HCT116 (cell line): ENCODE data around the gene ATPAF1. TPM values are rescaled to one million over a fixed set of nuclear protein-coding genes. Genes with fewer than 3 reads are reported as not detected.

Experiments used
- ATAC-seq: fragments of 200-7000 bp; cut with Tn5 transposase; 2 replicates; pipeline ENCODE4 v1.9.1; 2020; ENCODE audit warnings: mild to moderate bottlenecking, moderate library complexity
- BruUV-seq: library from RNA; stranded (reverse); fragments of 400-500 nt; replicated peaks from 2 replicates; lab custom pipeline; 2021; lab: Mats Ljungman, UMichigan
- CTCF ChIA-PET: fragments of 300-600 bp; sonication (Branson Sonifier 250); formaldehyde crosslinking; loops from one replicate; lab custom pipeline; 2021; ENCODE audit warnings: antibody characterized with exemption; lab: Charles Lee
- POLR2A ChIA-PET: fragments of 300-600, 350-600 bp; sonication (Branson Sonifier 250); formaldehyde crosslinking; loops from one replicate; lab custom pipeline; 2021; ENCODE audit warnings: antibody characterized with exemption; lab: Charles Lee
- RAD21 ChIA-PET, 2 experiments: fragments of 300-600 bp; sonication (Branson Sonifier 250); formaldehyde crosslinking; loops; one replicate each; lab custom pipeline; 2023; ENCODE audit warnings: low total read pairs in 2 of 2; ENCODE audit not compliant: uncharacterized antibody in 2 of 2, unreplicated experiment in 2 of 2, low non-redundant PET in 1 of 2; lab: Charles Lee
- DNase-seq: peaks from one replicate; pipeline ENCODE4 v3.0.0-alpha.2; 2010; ENCODE audit warnings: low read depth, low spot score
- H2AFZ ChIP-seq: fragments of 200-600 bp; shearing (Covaris generic), sonication (generic); 2 replicates; pipeline ENCODE4 v1.6.1; 2017; ENCODE audit warnings: low read depth, mixed run types, mixed read lengths, antibody characterized with exemption, low read length; ENCODE audit not compliant: poor library complexity, severe bottlenecking
- H3K27ac ChIP-seq: 2 replicates; pipeline ENCODE4 v1.5.1; 2012; ENCODE audit warnings: low read depth, low read length
- H3K27me3 ChIP-seq: fragments of 200-600 bp; sonication (generic); 2 replicates; pipeline ENCODE4 v1.6.1; 2016; ENCODE audit warnings: mixed run types, low read length, mixed read lengths; ENCODE audit not compliant: insufficient read depth
- H3K36me3 ChIP-seq, 2 experiments: fragments of 200-500 bp in 1 of 2; fragments of 200-600 bp in 1 of 2; sonication (Bioruptor generic) in 1 of 2; sonication (generic) in 1 of 2; 2 replicates each; pipeline versions ENCODE4 v1.5.1 to v1.6.1; 2014 to 2016; ENCODE audit warnings: low read length in 2 of 2, inconsistent platforms in 1 of 2, mixed read lengths in 1 of 2, mixed run types in 1 of 2; ENCODE audit not compliant: insufficient read depth in 2 of 2, control insufficient read depth in 1 of 2
- H3K4me1 ChIP-seq, 2 experiments: fragments of 200-600 bp in 1 of 2; sonication (generic) in 1 of 2; 2 replicates each; pipeline versions ENCODE4 v1.5.1 to v1.6.1; 2012 to 2017; ENCODE audit warnings: low read length in 2 of 2, inconsistent platforms in 1 of 2, mild to moderate bottlenecking in 1 of 2, mixed read lengths in 1 of 2, mixed run types in 1 of 2, moderate library complexity in 1 of 2; ENCODE audit not compliant: insufficient read depth in 2 of 2, control insufficient read depth in 1 of 2
- H3K4me2 ChIP-seq: fragments of 200-600 bp; sonication (generic); 2 replicates; pipeline ENCODE4 v1.6.1; 2017; ENCODE audit warnings: mixed run types, low read length, mixed read lengths
- H3K4me3 ChIP-seq, 2 experiments: fragments of 200-600 bp in 1 of 2; sonication (generic) in 1 of 2; replicated peaks in 1 of 2; 2 replicates each; pipeline ENCODE4 v1.5.1; 2011 to 2016; ENCODE audit warnings: low read length in 2 of 2, control low read depth in 1 of 2, low read depth in 1 of 2, mild to moderate bottlenecking in 1 of 2, mixed read lengths in 1 of 2, mixed run types in 1 of 2
- H3K79me2 ChIP-seq: fragments of 200-600 bp; sonication (generic); 2 replicates; pipeline ENCODE4 v1.6.1; 2017; ENCODE audit warnings: mild to moderate bottlenecking, mixed run types, low read length, moderate library complexity, mixed read lengths; ENCODE audit not compliant: insufficient read depth
- H3K9ac ChIP-seq: fragments of 200-600 bp; sonication (generic); 2 replicates; pipeline ENCODE4 v1.6.1; 2016; ENCODE audit warnings: low read length, mixed read lengths
- H3K9me2 ChIP-seq: fragments of 200-600 bp; sonication (generic), shearing (Covaris generic); 2 replicates; pipeline ENCODE4 v1.6.1; 2017; ENCODE audit warnings: mixed run types, mild to moderate bottlenecking, moderate library complexity; ENCODE audit not compliant: insufficient read depth
- H3K9me3 ChIP-seq, 2 experiments: fragments of 200-500 bp in 1 of 2; fragments of 200-600 bp in 1 of 2; sonication (Bioruptor generic) in 1 of 2; sonication (generic) in 1 of 2; 2 replicates each; pipeline ENCODE4 v1.6.1; 2014 to 2017; ENCODE audit warnings: low read length in 2 of 2, mixed read lengths in 2 of 2, inconsistent platforms in 1 of 2, low read depth in 1 of 2, mild to moderate bottlenecking in 1 of 2, mixed run types in 1 of 2, moderate library complexity in 1 of 2; ENCODE audit not compliant: control insufficient read depth in 1 of 2, insufficient read depth in 1 of 2
- H4K20me1 ChIP-seq: fragments of 200-600 bp; sonication (generic), shearing (Covaris generic); 2 replicates; pipeline ENCODE4 v1.6.1; 2017; ENCODE audit warnings: mixed run types, mild to moderate bottlenecking, moderate library complexity; ENCODE audit not compliant: insufficient read depth
- CBX3 ChIP-seq: IDR thresholded peaks from 2 replicates; pipeline ENCODE4 v1.6.1; 2012; ENCODE audit warnings: low read depth
- EGR1 ChIP-seq: IDR thresholded peaks from 2 replicates; pipeline ENCODE4 v1.6.1; 2012; ENCODE audit warnings: low read depth
- ELF1 ChIP-seq: IDR thresholded peaks from 2 replicates; pipeline ENCODE4 v1.6.1; 2012; ENCODE audit warnings: low read depth, borderline replicate concordance
- POLR2A ChIP-seq: IDR thresholded peaks from 2 replicates; pipeline ENCODE4 v1.7.0; 2011; ENCODE audit warnings: borderline replicate concordance; ENCODE audit not compliant: insufficient read depth, insufficient read length; ENCODE audit errors: extremely low read depth
- POLR2AphosphoS5 ChIP-seq: IDR thresholded peaks from 2 replicates; pipeline ENCODE4 v1.6.1; 2011; ENCODE audit warnings: mild to moderate bottlenecking, low read depth, low read length, moderate library complexity
- SIN3A ChIP-seq: IDR thresholded peaks from 2 replicates; pipeline ENCODE4 v1.6.1; 2012; ENCODE audit warnings: low read depth
- SP1 ChIP-seq: IDR thresholded peaks from 2 replicates; pipeline ENCODE4 v1.6.1; 2012; ENCODE audit warnings: low read depth
- YY1 ChIP-seq: IDR thresholded peaks from 2 replicates; pipeline ENCODE4 v1.6.1; 2011; ENCODE audit warnings: low read length, low read depth, moderate library complexity, mild to moderate bottlenecking; ENCODE audit not compliant: insufficient replicate concordance; ENCODE audit errors: extremely low read depth
- ZFX ChIP-seq: fragments of 450-650 bp; IDR thresholded peaks from 2 replicates; pipeline ENCODE4 v1.6.1; 2017
- intact Hi-C: fragments of 100-400 bp; cut with micrococcal nuclease; formaldehyde crosslinking; loops from 2 replicates; pipeline ENCODE4 v1.10.0; 2022
- total RNA-seq: library from RNA; stranded (reverse); gene quantifications from one replicate; pipeline ENCODE4 v1.2.1, GENCODE V29; 2021; ENCODE audit not compliant: unreplicated experiment

ATPAF1 gene
- total RNA-seq, 1 experiment from 2014 or later = 35.5 TPM

GRCh38 chr1:46603858-46604549 lies 64.2 kb downstream of the ATPAF1 start, which contains the start of gene MKNK1:
TSS of gene MKNK1 (minus strand) at chr1:46604268. CDS start at chr1:46583327, 20,941 bp downstream.
- ChIA-PET RAD21 (interaction anchor here in 1 of 2 experiments (0.8 to 0.9 kb wide), 2 partner anchors 15 to 121 kb away, joined by 3 to 4 read pairs; no protein-coding TSS in a partner anchor), CTCF (interaction anchor here (0.6 to 1.4 kb wide), 8 partner anchors 13 to 575 kb away, joined by 3 to 5 read pairs (median 4); partner anchors contain the start of genes DMBX1 and MOB3C), POLR2A (interaction anchor here (0.7 to 1.9 kb wide), 4 partner anchors 11 to 24 kb away, joined by 3 to 14 read pairs (median 7); partner anchors contain the start of gene MOB3C)
- Histone ChIP-seq H3K9ac (peak within 1 kb of the TSS; percentile 74), H3K9me2 (no peaks in the 10 kb centered on the region), H3K79me2 (peaks cover 7% of the 10 kb centered on the region; the same call in 1 of the 2 replicates), H3K27me3 (no peaks in the 10 kb centered on the region), H3K4me3 (peak within 1 kb of the TSS; percentile 75 to 94), H4K20me1 (no peaks in the 10 kb centered on the region), H3K36me3 (0 out of 4 replicates have a peak, but pooled peaks cover 0 to 6% of the 10 kb centered on the region in 2 experiments), H3K9me3 (no peaks in the 10 kb centered on the region), H3K27ac (peak within 1 kb of the TSS; percentile 65), H3K4me2 (peak within 1 kb of the TSS; percentile 79), H2AFZ (no peak within 1 kb of the TSS), H3K4me1 (peaks cover 0 to 15% of the 10 kb centered on the region in 2 experiments; a peak in 3 of 4 replicates)
- TSS peak; percentile 59 for BruUV-seq
- TF ChIP-seq ZFX (no peak), YY1 (peak; percentile 6), POLR2A (peak; percentile 81), ELF1 (peak; percentile 89; the same call in 1 of the 2 replicates), SP1 (peak; percentile 54), CBX3 (no peak), POLR2AphosphoS5 (peak; percentile 98), SIN3A (peak; percentile 76; the same call in 1 of the 2 replicates), EGR1 (peak; percentile 94)
- DNase-seq (peak; percentile 91), ATAC-seq (peak; percentile 95)
- intact Hi-C loops = no loop called here
